ENCODE results near the gene HDAC4.

Gene HDAC4

GRCh38 chr2:239429473-239430350 is 28.9 kb upstream of the HDAC4 start:
- DNase-seq (ENCODE audit: low read depth in 3 of 3, low spot score in 1 of 3), result no peak

- DNase-seq (ENCODE audit: low read depth in 3 of 3, low spot score in 1 of 3), result no peak
These were observed 24.8 kb upstream of the HDAC4 start for GRCh38 chr2:239425631-239426030.

DNA sequence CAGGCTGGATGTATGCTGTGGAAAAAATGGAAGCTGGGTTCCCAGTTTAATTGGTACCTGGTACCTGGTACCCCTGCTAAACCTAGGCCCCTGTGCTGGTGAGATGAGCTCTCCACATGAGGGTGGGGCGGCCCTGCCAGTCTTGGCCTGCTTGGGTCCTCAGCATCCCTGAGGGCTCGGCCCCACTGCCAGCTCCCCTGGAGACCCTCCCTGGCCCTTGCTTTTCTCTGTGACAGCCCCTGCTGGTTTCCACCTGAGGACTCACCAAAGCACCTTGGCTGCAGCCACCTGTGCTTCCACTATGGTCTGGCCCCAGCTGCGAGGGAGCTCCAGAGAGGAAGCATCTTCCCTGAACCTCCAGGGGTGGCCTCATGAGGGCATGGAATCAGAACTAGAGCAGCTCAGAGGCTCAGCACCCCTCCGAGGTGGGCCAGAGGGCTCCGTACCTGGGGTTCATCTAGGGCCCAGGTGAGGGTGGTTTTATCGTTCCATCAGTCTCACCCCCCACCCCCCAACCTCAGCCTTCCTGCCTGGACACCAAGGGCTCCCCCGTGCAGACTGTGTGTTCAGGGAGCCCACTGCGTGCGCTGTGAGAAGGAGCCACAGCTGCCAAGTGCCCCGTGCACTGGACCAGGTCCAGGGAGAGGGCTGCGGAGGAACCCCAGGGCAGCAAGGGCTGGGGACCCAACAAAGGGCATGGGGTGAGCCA is 23.7 kb upstream of the HDAC4 start:
- DNase-seq (ENCODE audit: low read depth in 3 of 3, low spot score in 1 of 3), result no peak

- no peak for DNase-seq (ENCODE audit: low read depth in 3 of 3, low spot score in 1 of 3)
These were observed 22.7 kb upstream of the HDAC4 start for GRCh38 chr2:239423551-239423950.

DNA sequence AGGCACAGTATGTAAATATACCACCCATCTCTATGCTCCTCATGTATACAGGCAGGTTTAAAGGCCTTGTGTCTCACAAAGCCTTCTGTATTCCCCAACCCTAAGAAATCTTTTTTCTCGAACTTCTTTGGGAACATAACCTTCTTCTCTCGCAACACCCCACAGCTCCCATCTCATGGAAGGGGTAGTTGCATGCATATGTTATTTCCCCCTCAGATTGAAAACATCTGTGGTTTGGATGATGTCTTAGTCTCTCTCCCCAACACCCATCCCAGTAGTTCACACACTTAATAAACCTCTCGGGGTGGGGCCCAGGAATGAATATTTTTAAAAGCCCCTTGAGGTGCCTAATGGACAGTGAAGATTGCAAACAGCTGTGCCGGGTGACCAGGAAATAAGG is 21.0 kb upstream of the HDAC4 start:
- no peak for DNase-seq (ENCODE audit: low read depth in 3 of 3, low spot score in 1 of 3)

DNA sequence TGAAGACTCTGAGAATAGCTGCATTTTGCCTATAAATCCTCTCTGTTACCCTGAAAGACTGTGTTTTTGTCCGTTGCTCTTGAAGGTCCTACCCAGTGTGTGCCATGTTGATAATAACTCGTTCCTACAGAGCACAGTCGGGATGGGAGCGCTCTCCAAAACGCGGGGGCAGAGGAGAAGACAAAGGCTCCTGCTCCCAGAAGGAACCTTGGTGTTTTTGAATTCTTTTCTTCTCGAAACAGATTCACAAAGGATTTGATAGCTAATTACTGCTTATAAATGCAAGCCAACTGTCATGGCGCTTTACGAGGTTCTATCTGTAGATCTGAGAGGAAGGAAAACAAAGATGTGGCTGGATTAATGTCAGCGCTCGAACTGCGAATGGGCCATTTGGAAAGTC is 19.3 kb upstream of the HDAC4 start:
- DNase-seq (ENCODE audit: low read depth in 3 of 3, low spot score in 1 of 3), result no peak

- DNase-seq (ENCODE audit: low read depth in 3 of 3, low spot score in 1 of 3), result no peak
These were observed 18.1 kb upstream of the HDAC4 start for GRCh38 chr2:239418918-239419317.

DNA sequence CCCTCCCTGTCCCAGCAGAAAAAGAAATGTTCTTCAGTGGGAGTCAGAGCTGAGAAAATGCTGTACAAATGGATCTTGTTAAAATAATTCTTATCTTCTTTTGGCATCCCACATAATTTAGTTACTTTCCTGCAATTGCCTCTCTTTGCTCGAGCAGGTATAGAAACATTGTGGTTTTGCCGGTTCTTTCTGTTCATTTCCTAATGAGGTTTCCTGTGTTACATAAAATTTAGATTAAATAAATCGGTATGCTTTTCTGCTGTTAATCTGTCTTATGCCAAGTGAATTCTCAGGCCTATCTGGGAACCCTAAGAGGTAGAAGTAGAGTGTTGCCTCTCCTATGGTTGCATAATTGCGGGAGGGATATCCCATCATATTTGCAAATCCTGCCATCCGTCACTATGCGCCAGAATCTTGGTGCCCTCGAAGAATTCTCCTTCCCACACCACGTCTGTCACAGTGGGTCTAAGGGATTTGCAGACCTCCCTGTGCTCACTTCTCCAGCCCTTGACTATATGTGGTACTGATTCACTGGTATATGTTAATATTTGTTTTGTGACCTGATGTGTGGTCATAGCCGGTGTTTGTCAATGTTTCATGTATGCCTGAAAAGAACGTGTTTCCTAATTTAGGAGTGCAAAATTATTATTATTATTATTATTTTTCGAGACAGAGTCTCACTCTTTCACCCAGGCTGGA is 12.2 kb upstream of the HDAC4 start:
- DNase-seq (ENCODE audit: low read depth in 3 of 3, low spot score in 1 of 3), result no peak

DNA sequence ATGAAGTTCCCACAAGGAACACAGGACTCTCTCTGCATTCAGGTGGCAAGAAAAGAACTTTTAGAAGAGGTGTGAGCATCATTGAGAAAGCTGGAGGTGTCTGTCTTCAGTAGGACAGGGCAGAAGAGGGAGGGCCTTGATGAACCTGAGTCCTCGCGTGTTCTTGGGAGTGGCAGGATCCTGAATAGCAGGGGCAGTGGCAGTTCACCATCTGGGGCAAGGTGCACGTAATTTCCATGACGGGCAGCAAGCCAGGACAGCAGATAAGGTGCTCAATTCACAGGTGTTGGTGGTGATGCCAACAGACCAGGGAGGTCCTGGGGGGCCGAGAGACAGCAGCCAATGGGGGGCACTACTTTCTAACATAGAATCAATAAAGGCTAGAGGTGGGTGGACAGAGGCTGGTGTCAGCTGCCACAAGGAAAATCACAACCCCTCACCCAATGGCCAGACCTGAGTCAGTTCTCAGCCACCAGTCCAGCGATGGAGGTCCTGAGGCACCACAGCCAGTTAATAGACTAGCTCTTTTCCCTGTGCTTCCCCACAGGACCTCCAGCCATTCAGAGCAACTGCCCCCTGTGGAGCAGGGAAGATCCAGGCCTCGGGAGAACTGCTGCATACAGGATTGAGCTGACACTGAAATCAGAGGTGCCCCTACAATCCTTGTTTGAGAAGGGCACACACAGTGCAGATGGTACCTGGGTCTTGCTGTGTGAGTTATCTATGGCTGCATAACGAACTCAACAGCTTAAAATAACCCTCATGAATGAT is 10.9 kb upstream of the HDAC4 start:
- DNase-seq (ENCODE audit: low read depth in 3 of 3, low spot score in 1 of 3), result no peak

DNA sequence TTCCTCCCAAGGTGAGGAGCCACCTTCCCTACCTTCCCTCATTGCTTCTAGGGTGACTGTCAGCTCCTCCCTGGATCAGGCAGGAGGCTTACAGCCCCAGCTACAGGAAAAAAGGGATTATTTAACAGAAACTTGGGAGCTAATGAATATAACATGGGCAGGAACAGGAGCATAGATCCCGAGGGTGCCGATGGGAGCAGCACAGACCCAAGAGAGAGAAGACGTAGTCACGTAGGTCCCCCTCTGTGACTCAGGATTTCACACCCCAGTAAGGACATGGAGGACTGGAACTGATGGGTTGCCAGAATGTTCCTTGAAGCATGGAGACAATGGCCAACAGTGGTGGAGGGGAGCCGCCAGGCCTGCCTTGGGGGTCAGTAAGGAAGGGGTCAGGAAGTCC is 10.3 kb upstream of the HDAC4 start:
- no peak for DNase-seq (ENCODE audit: low read depth in 3 of 3, low spot score in 1 of 3)

GRCh38 chr2:239409976-239410375 is 9.2 kb upstream of the HDAC4 start:
- no peak for DNase-seq (ENCODE audit: low read depth in 3 of 3, low spot score in 1 of 3)

DNA sequence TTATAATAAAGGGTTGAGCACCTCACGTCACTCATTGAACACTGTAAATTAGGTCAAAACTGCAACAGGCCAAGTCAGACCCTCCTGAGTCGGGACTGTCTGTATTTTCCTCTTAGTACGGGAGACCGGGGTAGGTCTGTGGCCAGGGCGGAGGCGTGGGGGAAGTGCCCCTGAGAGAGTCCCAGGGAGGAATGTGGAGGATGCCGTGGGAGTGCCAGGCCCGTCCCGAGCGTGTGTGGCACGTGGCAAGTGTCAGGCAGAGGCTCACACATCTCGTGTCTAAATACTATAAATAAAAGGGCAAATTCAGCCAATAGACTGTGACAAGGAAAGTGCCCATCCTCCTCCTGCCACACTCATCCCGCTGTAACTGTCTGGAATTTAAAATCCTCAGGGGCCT is 6.3 kb upstream of the HDAC4 start:
- no peak for DNase-seq (ENCODE audit: low read depth in 3 of 3, low spot score in 1 of 3)

DNA sequence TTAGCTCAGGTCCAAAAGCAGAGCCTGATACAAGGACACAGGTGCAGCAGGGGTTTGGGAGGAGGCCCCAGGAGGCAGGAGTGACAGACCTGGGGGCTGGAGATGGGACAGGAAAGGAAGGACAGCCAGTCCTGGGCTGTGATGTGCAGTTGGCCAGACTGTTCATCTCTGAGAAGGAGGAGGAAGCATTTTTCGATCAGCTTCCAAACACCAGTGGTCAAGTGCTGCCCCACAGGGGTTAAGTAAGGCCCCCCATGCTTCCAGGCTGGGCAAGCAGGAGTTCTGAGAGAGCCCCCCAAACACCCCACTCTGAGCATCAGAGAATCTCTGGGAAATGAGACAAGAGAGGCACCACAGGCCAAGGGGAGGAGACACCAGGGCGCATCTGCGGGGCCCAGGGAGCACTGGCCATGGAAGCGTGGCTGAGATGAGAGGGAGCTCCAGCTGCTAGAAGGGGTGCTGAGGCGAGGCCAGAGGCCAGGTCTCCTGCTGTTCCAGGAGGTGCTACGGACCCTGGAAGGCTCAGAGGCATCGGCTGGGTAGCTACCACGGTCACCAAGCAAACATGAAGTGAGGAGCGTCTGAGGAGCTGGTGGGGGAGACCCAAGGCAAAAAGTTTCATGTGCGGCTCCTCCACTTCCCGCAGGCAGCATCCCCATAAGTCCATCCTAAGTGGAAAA is 5.6 kb upstream of the HDAC4 start:
- no peak for DNase-seq (ENCODE audit: low read depth in 3 of 3, low spot score in 1 of 3)

DNA sequence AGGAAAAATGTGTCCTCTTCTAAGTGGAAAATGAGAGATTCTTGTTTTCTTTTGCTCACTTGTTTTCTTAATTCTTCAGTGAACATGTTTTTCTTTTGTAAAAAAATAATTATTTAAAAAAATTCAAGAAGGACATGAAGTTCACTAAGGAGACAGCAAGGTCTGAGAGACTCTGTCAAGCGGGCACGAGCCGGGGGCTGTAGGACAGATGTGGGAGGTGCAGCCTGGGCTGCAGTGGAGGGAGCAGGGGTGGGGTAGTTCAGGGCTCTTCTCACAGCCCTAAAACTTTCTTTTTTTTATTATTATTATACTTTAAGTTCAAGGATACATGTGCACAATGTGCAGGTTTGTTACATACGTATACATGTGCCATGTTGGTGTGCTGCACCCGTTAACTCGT is 4.3 kb upstream of the HDAC4 start:
- DNase-seq (ENCODE audit: low read depth in 3 of 3, low spot score in 1 of 3), result no peak

GRCh38 chr2:239402666-239403065 is 1.8 kb upstream of the HDAC4 start:
- no peak for DNase-seq (ENCODE audit: low read depth in 3 of 3, low spot score in 1 of 3)

DNA sequence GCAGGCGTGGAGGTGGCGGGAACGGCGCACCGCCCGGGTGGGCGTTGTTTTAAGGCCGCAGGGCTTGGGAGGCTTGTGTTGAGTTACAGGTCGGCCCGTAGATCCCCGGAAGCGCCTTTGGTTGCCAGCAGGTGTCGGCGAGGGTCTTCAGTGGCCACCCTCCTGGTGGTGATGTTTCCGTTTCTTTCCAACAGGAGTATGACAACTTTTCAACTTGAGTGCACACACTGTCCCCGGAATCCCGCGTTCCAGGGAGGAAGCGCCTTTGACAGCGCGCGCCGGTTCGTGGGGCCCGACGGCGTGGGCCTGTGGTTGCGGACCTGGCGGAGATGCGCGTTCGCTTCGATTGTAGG is 1.0 kb upstream of the HDAC4 start:
- no peak for DNase-seq (ENCODE audit: low read depth in 3 of 3, low spot score in 1 of 3)

DNA sequence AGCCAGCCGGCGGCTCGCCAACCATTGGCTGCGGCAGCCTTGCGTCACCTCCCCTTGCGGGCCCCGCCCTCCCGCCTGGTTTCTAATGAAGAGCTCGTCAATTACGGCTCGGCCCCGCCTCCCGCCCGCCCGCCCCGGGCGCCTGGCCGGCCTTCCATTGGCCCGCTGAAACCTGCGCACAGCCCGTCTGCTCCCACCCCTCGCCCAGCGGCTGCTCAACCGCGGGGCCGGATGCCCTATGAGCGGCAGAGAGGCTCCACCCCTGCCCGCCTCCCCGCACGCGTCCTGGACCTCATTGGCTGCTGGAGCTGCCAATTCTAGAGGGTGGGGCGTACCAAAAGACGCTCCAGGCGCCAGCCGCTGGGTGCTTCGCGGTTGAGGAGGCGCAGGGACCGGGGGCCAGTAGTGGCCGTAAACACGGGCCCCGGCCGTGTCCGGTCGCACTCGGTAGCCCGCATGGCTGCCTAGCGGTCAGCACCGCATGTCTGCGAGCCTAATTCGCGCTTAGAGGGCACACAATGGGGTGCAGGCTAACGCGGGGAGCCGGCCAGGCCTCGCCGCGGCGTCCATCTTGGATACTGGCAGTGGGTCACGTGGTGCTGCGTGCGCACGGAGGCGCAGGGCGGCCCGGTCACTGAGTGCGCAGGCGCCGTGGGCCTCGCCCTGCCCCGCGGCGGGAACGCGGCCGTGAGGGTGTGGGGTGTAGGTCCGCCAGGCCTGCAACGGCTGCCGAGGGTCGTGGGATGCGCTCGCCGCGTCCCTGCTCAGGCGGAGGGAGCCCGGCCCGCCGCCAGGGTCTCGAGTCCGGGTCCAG is 454 bp upstream of the HDAC4 start:
- peak; percentile 98 to 99 (median 99) for DNase-seq (ENCODE audit: low read depth in 3 of 3, low spot score in 1 of 3)

GRCh38 chr2:239399921-239400595 is 762 bp downstream of the HDAC4 start:
- DNase-seq (ENCODE audit: low read depth in 3 of 3, low spot score in 1 of 3), result no peak

- DNase-seq (ENCODE audit: low read depth in 3 of 3, low spot score in 1 of 3), result no peak
These were observed 1.3 kb downstream of the HDAC4 start for GRCh38 chr2:239399433-239399920.
